Ammon's horn (tissue), 1 donor: Measurements from ENCODE around the gene NSUN6.
"Not testable (repeated sequence)": the region's sequence is repeated elsewhere in the genome, so short reads cannot be mapped to it uniquely, and the experiment has no call there.

ENCODE experiments used
- DNase-seq: peaks from one replicate; pipeline ENCODE4 v3.0.0-alpha.2; 2016; ENCODE audit warnings: low spot score

Gene NSUN6

DNA sequence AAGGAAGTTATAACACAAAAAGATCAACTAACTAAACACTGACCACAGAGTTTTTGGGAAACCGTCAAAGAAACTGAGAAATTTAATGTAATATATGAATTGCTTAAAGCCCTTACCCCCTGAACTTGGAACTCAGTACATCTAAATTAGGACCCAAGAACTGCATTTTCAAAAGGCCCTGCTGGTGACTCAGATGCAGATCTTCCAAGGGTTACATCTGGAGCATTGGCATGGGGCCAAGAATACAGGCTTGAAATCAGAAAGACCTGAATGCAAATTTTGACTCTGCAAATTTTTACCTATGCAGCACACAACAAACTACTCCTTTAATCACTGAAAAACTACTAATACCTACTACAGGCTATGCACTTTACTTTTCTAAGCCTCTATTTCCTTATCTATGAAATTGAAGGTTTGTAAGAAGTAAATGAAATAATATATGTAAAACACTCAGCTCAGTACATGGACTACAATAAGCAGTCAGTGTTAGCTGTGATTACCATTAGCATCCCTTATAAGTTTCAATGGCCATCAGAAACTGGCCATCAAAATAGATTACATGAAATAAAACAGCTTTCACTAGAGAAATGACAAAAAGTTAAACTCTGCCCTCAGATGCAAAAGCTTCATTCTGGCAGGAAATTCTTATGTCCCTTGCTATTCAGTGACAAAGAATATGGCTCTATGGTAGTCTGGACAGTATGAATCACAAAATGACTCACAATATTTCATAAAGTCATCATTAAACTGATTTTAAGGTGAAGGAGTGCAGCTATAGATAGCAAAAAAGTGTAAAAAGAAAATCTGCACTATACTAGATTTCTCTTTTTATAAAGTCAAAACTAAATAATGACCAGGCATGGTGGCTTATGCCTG, 43.6 kb downstream of the NSUN6 start:
- DNase-seq, result peak; percentile 9

DNA sequence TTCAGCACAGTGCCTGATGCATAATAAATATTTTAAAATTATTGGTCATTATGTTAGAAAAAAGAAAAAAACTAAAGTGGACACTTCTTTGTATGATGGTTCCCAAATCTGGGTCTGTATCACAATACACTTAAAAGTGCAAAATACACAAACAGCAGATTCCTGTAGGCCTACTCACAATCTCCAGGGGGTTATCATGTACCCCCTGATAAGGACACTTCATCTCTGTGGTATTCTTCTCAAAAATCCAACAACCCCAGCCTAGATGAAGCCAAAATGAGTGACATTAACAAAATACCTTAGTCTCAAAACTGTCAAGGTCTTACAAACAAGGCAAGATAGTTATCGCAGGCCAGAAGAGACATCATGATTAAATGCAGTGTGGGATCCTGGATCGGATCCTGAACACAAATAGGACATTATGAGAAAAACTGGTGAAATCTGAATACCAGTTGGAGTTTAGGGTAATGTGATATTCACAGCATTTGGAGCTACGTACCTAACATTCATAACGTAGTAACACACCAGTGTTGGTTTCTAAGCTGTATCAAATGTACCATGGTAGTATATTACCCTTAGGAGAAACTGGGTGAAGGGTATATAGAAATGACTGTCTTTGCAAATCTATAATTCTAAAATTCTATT, 45.2 kb downstream of the NSUN6 start:
- no peak for DNase-seq

DNA sequence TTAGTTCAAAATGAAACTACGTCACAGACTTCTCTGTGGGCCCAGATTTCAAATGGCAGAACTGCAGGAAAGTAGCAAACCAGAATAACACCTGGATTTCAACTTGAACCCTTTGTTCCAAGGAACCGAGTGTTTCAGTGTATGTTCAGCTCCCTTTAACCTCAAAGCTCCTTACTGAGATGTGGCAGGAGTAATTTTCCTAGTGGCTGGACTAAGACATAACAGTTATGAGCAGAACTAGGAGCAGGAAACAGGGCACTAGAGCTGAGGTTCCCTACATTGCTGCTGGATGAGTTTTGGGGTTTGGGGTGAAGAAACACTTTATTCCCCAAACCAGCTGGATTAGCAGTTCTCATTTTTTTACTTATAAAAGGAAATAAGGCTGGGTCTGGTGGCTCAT, 50.1 kb downstream of the NSUN6 start:
- DNase-seq, result no peak

DNA sequence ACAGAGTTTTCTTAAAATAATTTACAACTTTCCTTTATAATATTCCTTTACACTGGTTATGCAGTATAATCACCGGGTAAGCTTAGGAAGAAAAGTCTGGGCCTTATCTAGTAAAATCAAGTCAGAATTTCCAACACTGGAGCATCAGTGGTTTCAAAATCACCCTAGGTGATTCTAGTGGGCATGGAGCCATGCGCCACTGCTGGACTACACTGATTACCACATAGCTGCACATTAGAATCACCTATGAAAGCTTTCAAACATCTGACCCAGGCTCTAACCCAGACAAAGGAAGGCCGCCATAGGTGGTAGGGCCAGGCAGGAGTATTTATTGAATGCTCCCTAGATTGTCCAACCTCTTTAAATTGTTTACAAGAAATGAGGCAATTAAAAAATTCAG, 52.0 kb downstream of the NSUN6 start:
- DNase-seq, result no peak

DNA sequence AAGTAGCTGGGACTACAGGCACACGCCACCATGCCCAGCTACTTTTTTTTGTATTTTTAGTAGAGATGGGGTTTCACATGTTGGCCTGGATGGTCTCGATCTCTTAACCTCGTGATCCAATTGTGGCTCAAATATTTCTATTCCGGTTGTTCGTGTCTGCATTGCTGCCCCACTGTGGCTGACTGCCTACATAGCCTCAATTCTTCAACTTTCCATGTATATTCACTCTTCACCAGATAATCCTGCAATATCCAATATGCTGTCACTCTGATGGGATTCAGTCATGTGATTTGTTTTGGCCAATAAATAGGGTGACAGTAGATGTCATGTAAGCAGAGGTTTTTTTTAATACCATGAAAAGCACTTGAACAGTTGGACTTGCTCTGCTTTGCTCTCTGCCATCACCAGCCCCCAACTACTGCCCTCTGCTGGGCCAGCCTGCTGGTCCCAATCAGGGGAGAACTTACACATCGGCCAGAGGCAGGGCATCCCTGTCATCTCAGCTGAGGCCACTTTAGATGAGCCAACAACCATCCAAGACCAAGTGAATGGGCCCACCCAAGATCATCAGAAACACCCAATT, 56.7 kb downstream of the NSUN6 start:
- DNase-seq, result no peak

GRCh38 chr10:18591141-18591540, 60.2 kb downstream of the NSUN6 start:
- DNase-seq, result not testable (repeated sequence)

- not testable (repeated sequence) for DNase-seq
Observed at GRCh38 chr10:18586637-18587036, 64.8 kb downstream of the NSUN6 start.

DNA sequence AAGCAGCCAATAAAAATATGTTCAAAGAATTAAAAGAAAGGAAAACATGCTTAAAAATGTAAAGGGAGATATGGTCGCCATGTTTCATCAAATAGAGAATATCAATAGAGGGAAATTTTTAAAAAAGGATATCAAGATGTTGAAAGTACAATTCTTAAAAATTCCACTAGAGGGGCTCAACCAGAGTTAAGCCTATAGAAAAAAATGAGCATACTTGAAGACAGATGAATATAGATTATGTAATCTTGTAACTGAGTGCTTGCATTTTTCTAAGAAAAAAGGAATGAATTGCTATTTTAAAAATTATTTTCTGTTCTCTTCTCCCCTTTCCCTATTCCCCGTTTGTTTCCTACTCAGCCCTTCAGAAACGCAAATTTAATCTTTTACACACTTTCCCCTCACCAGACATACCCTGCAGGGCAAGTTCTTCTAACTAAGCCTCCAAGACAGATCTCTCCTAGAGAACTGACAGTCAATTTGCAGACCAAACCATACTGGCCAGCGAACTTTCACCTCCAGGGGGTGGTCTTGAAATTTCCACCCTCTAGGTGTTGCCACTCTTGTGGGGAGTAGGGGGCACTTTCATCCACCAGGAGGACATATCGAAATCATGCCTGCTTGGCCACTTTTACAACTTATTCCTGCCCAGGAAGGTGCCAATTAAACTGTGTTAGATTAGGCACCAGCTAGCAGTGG, 67.7 kb downstream of the NSUN6 start:
- no peak for DNase-seq

DNA sequence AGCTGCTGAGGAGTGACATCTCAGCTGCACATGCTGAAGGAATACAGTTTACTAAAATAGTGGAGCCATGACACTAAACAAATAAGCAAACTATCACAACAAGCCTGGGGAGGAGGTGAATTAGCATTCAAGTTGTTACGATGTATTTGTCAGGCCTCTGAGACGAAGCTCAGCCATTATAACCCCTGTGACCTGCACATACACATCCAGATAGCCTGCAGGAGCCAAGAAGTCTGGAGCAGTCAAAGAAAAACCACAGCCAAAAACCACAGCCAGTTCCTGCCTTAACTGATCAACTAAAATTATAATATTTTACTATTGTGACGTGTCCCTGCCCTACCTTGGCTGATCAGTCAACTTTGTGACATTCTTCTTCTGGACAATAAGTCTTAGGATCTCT, 68.6 kb downstream of the NSUN6 start:
- DNase-seq, result no peak

GRCh38 chr10:18577823-18578685, 73.3 kb downstream of the NSUN6 start:
- no peak for DNase-seq

DNA sequence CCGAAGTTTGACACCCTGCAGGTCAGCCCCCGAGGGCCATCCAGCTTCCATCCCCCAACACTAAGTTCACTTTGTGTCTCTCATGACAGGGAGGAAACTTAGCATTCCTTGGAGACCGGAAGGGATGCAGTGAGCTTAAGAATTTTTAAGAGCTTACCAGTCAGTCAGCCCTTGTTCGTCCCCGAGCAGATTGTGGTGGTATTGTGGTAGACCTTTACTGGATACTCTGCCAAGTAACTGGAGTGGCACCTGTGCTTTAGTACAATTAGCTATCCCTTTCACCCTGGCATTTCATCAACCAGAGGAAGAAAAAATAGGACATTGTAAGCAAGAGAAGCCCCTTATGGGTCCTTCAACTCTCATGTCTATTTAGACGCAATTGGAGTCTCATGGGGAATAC, 74.8 kb downstream of the NSUN6 start:
- no peak for DNase-seq

DNA sequence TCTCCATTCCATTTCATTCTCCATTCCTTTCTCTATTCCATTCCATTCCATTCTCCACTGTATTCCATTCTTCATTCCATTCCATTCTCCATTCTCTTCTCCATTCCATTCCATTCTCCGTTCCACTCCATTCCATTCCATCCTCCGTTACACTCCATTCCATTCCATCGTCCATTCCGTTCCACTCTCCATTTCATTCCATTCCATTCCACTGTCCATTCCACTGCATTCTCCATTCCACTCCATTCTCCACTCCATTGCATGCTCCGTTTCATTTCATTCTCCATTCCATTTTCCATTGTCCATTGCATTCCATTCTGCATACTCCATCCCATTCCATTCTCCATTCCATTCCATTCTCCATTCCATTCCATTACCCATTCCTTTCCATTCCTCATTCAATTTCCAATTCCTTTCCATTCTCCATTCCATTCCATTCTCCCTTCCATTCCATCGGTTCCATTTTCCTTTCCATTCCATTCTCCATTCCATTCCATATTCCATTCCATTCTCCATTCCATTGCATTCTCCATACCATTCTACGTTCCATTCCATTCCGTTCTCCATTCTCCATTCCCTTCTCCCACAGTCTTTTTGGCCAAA, 78.3 kb downstream of the NSUN6 start:
- DNase-seq, result no peak

DNA sequence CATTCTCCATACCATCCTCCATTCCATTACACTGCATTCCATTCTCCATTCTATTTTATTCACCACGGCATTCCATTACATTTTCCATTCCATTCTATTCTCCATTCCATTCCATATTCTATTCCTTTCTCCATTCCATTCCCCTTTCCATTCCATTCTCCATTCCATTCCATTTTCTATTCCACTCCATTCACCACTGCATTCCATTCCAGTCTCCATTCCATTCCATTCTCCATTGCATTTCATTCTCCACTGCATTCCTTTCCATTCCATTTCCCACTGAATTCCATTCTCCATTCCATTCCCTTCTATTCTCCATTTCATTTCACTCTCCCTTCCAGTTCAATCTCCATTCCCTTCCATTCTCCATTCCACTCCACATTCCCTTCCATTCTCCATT, 79.6 kb downstream of the NSUN6 start:
- DNase-seq, result no peak

DNA sequence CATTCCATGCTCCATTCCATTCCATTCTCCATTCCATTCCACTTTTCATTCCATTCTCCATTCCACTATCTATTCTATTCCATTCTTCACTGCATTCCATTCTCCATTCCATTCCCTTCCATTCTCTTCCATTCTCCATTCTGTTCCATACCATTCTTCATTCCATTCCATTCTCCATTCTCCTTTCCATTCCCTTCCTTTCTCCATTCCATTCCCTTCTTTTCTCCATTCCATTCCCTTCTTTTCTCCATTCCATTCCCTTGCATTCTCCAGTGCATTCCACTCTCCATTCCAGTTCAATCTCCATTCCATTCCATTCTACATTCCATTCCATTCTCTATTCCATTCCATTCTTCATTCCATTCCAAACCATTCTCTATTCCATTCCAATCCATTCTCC, 80.3 kb downstream of the NSUN6 start:
- no peak for DNase-seq

DNA sequence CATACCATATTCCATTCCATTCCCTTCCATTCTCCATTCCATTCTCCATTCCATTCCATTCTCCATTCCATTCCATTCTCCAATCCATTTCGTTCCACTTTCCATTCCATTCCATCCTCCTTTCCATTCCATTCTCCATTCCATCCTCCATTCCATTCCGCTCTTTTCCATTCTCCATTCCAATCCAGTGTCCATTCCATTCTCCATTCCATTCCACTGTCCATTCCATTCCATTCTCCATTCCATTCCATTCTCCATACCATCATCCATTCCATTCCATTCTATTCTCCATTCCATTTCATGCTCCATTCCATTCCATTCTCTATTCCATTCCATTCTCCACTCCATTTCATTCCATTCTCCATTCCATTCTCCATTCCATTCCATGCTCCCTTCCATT, 81.0 kb downstream of the NSUN6 start:
- DNase-seq, result not testable (repeated sequence)

DNA sequence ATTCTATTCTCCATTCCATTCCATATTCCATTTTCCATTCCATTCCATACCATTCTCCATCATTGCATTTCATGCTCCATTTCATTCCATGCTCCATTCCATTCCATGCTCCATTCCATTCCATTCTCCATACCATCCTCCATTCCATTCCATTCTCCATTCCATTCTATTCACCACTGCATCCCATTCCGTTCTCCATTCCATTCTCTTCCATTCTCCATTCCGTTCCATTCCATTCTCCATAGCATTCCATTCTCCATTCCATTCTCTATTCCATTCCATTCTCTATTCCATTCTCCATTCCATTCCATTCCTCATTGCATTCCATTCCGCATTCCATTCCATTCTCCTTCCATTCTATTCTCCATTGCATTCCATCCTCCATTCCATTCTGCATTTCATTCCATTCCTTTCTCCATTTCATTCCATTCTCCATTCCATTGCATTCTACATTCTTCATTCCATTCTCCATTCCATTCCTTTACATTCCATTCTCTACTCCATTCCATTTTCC, 84.0 kb downstream of the NSUN6 start:
- no peak for DNase-seq

- no peak for DNase-seq
Observed at GRCh38 chr10:18566177-18566576, 85.2 kb downstream of the NSUN6 start.

DNA sequence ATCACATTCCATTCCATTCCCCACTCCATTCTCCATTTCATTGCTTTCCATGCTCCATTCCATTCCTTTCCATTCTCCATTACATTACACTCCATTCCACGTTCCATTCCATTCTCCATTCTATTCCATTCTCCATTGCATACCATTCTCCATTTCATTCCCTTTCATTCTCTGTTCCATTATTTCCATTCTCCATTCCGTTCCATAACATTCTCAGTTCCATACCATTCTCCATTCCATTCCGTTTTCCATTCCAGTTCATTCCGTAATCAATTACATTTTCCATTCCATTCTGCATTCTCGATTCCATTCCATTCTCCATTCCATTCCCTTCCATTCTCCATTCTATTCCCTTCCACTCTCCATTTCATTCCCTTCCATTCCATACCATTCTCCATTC, 86.4 kb downstream of the NSUN6 start:
- DNase-seq, result no peak

- no peak for DNase-seq
Observed at GRCh38 chr10:18563003-18563726, 88.2 kb downstream of the NSUN6 start.

DNA sequence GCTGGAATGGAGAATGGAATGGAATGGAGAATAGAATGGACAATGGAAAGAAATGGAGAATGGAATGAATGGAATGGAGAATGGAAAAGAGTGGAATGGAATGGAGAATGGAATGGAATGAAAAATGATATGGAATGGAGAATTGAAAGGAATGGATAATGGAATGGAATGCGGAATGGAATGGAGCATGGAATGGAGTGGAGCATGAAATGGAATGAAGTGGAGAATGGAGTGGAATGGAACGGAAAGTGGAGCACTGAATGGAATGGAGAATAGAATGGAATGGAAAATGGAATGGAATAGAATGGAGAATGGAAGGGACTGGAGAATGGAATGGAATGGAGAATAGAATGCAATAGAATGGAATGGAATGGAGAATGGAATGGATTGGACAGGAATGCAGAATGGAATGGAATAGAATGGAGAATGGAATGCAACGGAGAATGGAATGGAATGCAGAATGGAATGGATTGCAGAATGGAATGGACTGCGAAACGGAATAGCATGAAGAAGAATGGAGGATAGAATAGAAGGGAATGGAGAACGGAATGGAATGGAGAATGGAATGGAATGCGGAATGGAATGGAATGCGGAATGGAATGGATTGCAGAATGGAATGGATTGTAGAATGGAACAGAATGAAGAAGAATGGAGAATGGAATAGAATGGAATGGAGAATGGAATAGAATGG, 89.4 kb downstream of the NSUN6 start:
- no peak for DNase-seq
